ENCODE results near the gene LTN1.

DNA sequence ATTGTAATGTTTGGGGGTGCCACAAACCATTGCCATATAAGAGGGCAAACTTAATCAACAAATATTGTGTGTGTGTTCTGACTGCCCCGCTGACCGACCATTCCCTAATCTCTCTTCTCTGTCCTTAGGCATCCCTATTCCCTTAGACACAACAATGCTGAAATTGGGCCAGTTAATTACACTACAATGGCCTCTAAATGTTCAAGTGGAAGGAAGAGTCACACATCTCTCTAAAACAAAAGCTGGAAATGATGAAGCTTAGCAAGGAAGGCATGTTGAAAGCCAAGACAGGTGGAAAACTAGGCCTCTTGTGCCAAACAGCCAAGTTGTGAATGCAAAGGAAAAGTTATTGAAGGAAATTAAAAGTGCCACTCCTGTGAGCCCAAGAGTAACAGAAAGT is 30.2 kb downstream of the LTN1 start:
- TF ChIP-seq, protein P1, sequence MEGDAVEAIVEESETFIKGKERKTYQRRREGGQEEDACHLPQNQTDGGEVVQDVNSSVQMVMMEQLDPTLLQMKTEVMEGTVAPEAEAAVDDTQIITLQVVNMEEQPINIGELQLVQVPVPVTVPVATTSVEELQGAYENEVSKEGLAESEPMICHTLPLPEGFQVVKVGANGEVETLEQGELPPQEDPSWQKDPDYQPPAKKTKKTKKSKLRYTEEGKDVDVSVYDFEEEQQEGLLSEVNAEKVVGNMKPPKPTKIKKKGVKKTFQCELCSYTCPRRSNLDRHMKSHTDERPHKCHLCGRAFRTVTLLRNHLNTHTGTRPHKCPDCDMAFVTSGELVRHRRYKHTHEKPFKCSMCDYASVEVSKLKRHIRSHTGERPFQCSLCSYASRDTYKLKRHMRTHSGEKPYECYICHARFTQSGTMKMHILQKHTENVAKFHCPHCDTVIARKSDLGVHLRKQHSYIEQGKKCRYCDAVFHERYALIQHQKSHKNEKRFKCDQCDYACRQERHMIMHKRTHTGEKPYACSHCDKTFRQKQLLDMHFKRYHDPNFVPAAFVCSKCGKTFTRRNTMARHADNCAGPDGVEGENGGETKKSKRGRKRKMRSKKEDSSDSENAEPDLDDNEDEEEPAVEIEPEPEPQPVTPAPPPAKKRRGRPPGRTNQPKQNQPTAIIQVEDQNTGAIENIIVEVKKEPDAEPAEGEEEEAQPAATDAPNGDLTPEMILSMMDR (IDR thresholded peaks at IDR 0.05; ENCODE audit: insufficient read depth, low read length, poor library complexity, severe bottlenecking) = no peak
- no peak for TF ChIP-seq EZH2phosphoT487 (conservative IDR thresholded peaks at IDR 0.05; ENCODE audit: low read length)

Data from SU-DHL-6 (cell line).